NCI-H2029 treated with DMSO at 0.1 percent for 48 hours (cell line): ENCODE measurements around the gene RNF167.

Experiments
- DNase-seq: peaks from one replicate; lab custom pipeline; 2025; lab: John Stamatoyannopoulos, UW

RNF167 gene

DNA sequence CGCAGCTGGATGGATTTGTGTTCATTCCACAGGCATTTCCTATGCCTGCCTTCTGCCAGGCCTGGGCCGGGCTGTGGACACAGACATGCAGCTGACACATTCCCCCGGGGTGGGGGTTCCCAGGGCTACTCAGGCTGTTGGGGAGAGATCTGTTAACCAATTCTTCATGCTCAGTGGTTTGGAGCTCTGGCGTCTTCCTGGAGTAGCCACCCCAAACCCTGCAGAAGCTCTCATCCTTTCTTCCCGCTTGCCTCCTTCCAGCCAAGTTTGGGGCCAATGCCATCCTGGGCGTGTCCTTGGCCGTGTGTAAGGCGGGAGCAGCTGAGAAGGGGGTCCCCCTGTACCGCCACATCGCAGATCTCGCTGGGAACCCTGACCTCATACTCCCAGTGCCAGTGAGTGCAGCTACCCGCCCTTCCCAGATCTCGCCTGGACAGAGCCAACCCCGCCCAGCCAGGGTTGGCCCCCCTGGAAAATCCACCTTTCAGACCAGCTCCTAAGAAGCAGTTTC lies 13.4 kb downstream of the RNF167 start:
- DNase-seq, result no peak

DNA sequence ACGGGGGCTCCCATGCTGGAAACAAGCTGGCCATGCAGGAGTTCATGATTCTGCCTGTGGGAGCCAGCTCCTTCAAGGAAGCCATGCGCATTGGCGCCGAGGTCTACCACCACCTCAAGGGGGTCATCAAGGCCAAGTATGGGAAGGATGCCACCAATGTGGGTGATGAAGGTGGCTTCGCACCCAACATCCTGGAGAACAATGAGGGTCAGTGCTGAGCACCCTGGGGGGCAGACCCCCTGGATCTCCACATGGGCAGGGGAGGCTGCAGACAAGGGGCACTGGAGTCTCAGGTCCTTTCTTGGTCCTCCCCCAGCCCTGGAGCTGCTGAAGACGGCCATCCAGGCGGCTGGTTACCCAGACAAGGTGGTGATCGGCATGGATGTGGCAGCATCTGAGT lies 15.0 kb downstream of the RNF167 start:
- no peak for DNase-seq

DNA sequence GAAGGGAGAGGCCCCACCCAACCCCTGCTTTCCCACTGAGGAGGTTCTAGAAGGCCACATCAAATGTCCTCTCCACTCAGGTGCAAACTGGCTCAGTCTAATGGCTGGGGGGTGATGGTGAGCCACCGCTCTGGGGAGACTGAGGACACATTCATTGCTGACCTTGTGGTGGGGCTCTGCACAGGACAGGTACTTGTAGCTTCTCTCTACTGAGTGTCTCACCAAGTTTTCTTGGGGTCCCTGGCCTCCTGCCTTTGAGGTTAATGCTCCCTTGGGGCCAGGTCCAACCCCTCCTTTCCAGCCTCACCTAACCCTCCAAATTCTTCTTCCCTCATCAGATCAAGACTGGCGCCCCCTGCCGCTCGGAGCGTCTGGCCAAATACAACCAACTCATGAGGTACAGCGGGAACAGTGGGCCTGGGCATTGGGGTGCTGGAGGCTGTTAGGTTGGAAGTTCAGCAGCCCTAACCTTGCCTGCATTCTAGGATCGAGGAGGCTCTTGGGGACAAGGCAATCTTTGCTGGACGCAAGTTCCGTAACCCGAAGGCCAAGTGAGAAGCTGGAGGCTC lies 16.5 kb downstream of the RNF167 start:
- no peak for DNase-seq

DNA sequence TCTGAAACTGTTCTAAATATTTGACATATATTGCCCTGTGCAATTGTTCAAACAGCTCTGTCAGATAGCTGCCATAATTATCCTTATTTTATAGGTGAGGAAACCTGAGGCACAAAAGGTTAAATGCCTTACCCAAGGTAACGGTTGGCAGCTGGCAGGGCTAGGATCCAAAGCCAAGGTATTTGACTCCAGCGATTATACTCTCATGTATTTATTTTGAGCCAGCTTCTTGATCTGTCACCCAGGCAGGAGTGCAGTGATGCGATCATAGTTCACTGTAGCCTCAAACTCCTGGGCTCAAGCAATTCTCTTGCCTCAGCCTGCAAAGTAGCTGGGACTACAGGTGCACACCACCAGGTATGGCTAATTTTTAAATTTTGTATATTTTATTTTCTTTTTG lies 18.0 kb downstream of the RNF167 start:
- DNase-seq, result no peak

DNA sequence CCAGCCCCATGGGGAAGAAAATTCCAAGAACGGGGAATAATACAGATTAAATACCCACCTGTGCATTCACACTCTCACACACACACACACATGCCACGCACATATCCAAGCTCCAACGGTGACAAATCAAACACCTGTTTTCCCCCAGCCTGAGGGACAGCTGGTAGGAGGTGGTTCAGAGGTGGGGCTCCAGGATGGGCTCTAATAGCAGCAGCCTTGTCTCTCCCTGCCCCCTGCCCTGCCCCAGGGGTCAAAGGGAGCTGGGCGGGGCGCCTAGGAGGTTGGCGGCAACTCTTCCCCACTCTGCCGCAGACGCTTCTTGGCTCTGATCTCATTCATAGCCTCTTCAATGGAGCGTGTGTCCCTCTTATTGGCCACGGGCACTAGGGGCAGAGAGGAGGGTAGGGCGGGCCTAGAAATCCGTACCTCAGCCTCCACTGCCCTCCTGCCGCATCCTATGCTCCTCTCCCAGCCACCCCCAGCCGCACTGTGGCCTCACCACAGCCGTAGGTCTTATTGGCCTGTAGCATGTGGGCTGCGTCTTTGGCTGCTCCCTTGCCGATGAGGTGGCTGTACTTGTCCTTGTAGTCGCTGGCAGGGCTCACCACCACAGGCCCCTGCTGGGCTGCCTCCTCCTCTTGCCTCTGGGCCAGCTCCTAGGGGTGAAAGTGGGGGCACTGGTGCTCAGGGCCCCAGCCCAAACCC lies 19.3 kb downstream of the RNF167 start:
- DNase-seq, result no peak

DNA sequence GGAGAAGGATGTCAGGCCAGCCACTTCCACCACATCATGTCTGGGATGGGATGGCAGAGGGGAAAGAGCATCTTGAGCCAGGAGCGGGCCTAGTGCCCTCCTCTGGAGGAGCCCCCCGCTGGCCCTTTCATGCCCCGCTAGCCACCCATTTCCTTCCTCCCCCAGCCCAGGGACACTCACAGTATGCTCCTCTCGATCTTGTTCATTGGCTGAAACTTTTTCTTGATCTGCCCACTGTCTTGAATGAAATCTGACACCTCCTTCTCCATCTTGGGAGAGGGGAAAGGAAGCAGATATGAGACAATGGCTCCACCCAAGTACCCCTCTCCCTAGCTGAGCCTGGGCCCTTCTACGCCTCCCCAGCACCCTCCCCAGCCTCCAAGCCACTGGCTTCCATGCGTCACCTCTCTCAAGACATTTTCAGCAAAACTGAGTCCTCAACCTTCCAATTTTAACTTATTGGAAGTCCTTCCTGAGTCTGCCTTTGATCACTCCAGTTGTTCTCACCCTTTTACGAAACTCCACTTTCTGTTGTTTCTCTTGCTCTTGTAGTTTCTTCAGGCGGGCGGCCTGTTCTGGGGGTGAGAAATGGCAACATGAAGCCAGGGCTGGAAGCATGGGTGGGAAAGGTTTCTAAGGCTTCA lies 20.3 kb downstream of the RNF167 start:
- no peak for DNase-seq

DNA sequence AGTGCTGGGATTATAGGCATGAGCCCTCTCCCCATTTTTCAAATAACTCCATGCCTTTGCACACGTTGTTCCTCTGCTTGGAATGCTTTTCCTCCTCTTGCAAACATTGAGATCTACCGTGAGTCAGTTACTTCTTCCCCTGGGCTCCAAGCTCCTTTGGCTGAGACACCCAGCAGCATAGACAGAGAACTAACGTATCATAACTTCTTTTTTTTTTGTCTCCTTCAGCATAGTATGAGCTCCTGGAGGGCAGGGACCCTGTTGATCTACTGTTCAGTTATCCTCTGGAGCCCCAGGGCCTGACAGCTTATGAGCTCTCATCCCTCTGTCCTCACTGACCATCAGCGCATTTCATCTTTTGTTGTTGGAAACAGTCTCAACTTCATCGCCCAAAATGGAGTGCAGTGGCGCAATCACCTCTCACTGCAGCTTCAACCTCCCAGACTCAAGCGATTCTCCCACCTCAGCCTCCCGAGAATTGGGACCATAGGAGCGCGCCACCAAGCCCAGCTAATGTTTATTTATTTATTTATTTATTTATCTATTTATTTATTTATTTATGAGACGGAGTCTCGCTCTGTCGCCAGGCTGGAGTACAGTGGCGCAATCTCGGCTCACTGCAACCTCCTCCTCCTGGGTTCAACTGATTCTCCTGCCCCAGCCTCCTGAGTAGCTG lies 25.4 kb downstream of the RNF167 start:
- no peak for DNase-seq

DNA sequence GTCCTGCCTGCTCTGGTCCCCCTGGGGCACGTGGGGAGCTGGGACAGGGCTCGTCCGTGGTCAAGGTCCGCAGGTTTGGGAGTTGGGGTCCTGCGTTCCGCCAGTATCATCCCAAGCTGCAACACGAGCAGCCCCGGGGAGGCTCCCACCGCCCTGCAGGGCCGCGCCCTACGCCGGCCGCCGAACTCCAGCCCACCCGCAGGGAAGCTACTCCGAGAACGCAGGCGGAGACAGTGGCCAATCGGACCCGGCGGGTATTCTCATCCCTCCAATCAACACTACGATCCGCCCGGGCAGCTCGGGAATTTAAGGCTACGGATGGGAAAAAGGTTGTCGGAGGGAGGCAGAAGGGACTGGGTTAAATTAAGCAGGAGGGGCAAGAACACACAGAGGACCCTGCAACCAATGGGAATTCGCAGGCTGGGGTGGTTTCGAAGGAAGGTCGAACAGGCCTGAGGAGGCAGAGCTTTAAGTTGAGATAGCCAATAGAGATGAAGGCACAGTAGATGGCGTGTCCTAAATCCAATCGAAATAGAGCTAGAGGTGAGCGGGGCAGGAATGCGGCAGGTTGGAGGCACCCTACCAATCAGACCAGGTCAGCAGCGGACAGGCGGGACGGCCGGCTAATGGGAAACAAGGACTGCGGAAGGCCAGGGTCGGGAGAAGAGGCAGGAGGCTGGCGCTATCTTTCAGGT lies 26.9 kb downstream of the RNF167 start:
- peak; percentile 93 for DNase-seq

DNA sequence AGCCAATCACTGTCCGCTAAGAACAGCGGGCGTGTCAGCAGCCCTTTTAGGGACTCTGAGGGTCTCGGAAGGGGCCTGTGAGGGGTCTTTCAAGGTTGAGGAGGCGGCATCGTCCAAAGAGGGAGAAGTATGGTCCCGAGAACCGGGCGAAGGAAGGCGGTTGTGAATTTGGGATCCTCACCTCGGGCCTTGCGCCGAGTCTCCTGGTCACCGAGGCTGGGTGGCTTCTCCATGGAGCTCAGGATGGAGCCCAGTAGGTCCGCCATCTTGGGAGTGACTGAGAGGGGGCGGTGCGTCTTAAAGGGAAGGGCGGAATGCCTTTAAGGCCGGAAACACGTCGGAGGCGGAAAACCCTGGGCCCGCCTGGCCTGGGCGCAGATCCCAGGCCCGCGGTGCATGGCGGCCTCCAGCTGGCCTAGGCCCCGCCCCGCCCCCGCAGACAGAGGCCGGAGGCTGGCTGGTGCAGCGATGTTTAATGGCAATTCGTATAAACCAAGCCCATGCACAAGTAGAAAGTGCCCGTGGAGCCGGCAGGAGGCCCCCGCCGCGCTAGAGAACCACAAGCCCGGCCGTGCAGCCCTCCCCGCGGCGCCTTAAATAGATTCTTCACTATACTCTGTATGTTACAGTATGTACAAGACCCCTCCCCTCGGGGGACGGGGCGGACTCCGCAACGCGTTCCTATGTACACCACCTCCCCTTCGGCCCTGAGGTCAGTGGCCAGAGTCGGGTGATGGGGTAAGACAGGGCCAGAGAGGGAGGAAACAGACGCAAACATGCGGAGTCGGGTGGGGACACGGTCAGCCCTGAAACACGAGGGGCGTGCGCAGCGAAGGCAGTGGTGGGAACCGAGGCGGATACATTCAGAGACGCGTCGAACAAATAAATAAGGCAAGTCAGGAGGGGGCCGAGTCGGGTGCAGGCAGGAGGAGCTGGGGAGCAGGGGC lies 27.7 kb downstream of the RNF167 start, which contains the start of gene SPAG7:
SPAG7 (minus strand) TSS at position 279 of the 947 bp plus-strand sequence; CDS start at position 266, 13 bp downstream.
- DNase-seq, result peak; percentile 62

DNA sequence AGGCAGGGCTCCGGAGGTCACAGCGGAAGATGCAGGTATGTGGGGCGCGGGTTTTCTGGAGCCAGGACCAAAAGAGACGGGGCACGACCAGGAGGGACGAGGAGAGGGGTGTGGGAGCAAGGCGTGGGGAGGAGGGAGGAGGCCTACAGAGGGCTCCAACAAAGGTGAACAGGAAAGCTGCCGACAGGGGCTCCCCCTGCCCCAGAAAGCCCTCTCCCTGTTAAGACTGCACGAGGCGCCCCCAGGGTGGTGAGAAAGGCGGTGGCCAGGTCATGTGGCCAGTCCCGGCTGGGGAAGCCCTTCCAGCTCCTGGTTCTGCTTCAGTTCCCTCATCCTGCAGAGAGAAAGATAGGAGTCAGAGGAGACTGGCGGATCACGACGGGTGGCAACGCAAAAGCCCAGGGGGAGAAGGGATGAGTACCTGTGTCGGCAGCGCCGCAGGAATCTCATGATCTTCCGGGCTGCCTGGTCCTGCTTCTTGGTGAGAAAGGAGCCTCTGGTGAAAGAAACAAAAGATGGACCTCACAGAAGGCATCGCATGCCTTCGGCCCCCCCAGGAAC lies 28.5 kb downstream of the RNF167 start:
- DNase-seq, result no peak

DNA sequence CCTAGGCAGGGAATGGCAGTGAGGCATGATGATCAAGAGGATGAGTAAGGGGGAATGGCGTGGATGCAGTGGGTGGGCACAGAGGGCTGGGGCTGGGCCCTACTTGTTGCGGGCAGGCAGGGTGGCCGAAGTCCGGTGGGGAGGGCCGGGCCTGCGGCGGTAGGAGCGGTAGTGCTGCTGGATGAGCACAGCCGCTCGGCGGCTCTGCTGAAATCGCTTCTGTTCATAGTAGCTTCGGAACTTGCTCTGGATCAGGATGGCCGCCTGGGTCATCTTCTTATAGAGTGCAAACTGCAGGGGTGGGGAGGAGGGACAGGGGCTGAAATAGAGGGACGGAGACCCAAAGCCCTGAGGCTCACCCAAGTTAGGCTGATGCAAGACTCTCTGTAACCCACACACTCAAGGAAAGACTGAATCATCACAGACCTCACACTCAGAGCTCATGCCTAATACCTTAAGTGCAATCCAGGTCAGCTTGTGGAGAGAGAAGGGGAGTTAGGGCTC lies 29.0 kb downstream of the RNF167 start:
- no peak for DNase-seq

DNA sequence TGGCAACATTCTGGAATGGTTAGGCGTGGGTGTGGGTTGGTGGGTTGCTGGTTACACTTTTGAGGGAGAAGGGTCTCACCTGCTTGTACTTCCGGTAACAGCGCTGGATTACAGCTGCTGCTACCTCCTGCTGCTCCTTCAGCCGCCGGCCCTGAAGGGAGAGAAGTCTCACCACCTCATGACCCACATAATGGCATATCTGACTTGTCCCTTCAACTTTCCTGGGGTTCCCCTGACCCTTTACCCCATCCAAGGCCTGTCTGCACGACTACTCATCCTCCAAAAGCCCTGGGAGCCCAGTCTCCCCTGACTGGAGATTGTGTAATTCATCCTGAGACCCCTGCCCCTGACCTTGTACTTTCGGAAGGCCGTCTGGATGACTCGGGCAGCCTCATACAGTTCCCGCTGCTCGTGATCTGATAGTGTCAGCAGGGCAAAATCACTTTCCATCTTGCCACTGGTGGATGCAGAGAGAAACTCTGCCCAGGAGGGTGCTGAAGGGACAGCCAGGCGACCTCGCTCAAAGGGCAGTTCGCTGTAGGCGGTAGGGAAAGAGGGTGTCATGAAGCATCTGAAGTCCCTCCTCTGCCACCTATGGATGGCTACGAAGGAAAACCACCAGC lies 29.6 kb downstream of the RNF167 start:
- no peak for DNase-seq

DNA sequence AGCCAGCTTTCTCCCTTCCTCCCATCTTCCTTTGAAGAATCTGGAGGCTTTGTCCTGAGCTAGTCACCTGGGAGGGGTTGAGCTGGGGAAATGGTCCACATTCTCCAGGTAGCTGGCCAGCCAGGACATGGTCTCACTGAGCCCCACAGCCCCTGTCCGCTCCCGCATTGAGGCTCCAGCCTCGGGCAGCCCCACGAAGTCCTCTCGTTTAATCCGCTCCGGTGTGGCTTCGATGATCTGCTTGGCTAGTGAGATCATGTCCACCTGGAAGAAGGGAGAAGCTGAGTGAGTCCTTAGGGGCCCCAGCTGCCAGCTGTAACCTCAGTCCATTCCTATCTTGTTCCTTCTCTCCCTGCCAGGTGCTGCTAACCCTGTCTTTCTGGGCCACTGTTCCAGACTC lies 30.2 kb downstream of the RNF167 start:
- DNase-seq, result no peak

DNA sequence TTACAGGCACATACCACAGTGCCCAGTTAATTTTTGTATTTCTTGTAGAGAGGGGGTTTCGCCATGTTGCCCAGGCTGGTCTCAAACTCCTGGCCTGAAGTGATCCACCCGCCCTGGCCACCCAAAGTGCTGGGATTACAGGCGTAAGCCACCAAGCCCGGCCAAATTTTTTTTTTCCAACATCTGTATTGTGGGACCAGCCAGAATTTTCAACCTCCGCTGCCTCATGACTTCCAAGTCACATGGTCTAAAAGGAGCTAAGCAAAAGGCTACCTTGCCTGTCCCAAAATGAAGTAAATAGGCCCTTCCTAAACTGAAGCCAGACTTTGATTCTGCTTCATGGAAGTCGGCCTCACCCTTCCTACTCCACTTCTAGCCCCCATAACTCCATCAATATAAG lies 31.8 kb downstream of the RNF167 start:
- no peak for DNase-seq

DNA sequence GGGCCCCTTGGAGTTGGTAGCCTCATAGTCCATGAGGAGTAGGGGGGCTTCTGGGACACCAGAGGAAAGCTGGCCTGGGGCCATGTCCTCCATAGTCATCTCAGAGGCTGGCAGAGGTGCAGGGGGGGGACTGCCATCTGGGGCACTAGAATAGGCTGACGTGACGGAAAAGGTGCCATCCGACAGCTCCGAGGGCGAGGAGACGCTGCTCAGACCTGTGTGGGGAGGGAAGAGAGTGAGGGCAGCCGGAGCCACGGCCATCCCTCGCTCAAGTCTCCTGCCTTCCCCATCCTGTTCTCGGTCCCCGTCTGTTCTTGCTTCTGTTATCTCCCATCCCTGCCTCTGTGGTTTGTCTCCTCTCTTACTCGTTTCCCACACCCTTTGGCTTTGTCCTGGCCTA lies 32.3 kb downstream of the RNF167 start:
- DNase-seq, result no peak

DNA sequence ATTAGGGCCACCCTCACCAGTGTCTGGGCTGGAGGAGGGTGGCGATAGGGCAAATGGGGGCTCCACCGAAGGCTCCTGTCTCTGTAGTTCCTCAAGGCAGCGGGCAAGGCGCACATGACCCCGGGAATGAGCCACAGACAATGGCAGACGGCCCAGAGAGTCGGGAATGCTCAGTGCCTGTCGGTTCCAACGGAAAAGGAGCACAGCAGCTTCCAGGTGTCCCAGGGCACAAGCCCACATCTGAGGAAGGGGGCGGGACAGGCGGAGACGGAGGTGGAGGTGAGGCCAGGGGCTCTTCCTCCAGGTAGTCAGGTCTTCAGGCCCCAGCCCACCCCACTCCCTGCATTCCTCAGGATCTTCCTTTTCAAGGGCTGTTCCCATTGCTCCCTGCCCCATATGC lies 32.7 kb downstream of the RNF167 start:
- DNase-seq, result no peak

DNA sequence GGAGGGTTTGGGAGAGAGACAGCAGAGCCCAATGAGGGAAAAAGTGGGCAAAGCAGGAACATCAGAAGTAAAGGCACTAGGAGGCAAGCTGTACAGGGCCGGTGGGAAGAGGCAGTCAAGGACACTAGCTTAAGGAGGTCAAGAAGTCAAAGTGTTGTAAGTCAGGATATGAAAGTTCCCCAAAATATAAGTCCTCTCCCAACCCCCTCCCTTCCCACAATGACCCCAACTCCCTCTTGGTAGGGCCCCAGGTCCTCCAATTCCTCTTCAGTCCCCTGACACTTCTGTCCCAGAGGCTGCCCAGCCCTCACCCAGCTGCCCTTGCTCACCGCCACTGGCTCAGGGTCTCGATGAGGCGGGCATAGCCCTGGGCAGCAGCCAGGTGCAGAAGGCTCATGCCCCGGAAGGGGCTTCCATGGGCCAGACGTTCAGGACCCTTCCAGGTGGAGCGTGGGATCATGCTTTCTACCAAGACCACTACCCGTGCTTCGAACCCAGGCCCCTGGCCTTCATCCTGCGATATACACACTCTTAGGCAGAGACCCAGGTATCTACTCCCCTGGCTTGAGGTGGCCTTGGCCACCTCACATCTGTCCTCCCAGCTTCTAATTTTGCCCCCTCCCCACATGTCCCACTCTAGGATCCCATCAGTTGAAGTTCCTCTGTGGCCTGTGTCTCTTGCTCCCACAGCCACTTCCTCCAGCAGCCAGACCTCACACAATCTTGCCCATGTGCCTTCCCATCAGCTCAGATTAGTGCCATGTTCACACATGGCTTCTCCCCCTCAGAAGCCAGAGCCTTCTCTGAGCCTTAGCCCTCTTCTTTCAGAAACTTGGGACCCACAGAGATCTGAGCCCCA lies 33.4 kb downstream of the RNF167 start:
- DNase-seq, result no peak

DNA sequence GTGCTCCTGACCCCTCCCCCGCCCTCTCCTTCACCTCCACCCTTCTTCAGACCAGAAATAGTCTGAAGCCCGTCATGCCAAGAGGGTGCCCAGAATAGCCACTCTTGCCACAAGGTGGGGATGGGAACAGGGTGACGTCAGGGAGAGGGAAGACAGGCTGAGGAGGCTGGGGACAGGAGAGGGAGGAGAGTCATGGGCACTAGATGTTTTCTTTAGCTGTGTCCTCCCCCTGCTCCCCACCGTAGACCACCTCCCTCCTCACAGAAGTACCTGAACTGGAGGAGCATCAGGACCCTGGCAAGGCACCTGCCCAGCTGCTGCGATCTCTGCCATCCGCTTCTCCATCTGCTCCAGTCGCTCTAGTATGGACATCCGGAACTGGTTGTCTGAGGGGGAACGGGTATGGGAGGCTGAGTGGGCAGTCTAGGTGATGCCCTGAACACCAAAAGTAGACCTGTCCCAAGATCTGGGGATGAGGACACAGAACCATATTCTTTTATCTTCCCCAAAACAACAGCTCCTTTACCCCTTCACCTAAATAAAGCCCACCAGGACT lies 34.1 kb downstream of the RNF167 start:
- DNase-seq, result no peak

DNA sequence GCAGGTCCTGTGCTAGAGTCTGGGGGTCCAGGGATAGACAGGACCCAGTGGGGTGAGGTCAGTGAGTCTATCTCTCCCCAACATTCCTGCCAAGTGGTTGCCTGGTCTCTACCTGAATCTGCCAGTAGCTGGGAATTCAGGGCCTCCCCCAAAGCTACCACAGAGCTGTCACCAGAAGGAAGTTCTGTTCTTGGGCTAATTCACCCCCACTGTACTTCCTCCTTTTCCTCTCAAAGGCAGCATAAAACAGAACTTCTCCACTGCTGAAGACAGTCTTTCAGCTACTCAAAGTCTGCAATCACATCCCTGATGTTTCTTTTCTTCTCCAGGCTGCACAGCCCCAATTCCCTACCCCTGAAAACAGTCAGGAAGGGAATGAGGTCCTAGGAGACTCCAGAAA lies 38.7 kb downstream of the RNF167 start:
- no peak for DNase-seq
